Activated CD8-positive, alpha-beta T cell treated with anti-CD3 and anti-CD28 coated beads for 36 hours (primary cell): ENCODE data around the gene COL8A1. TPM values are rescaled to one million over a fixed set of nuclear protein-coding genes. Genes with fewer than 3 reads are reported as not detected.

Experiments
- ATAC-seq: fragments of 200-7000 bp; cut with Tn5 transposase; one replicate; pipeline ENCODE4 v1.10.0; 2021; ENCODE audit warnings: mild to moderate bottlenecking, moderate library complexity
- CTCF ChIA-PET: fragments of 350-600 bp; sonication (Branson Sonifier 250); formaldehyde crosslinking; loops from one replicate; lab custom pipeline; 2021; ENCODE audit warnings: antibody characterized with exemption; lab: Charles Lee
- POLR2A ChIA-PET: fragments of 350-600 bp; sonication (Branson Sonifier 250); formaldehyde crosslinking; loops from one replicate; lab custom pipeline; 2021; ENCODE audit warnings: antibody characterized with exemption; lab: Charles Lee
- DNase-seq: peaks from one replicate; pipeline ENCODE4 v3.0.0-alpha.2; 2020
- H3K27ac Mint-ChIP-seq: one replicate; pipeline ENCODE4 v1.8.0; 2021; ENCODE audit warnings: mild to moderate bottlenecking, mixed read lengths
- H3K27me3 Mint-ChIP-seq: one replicate; pipeline ENCODE4 v1.8.0; 2021; ENCODE audit warnings: mixed read lengths
- H3K36me3 Mint-ChIP-seq: one replicate; pipeline ENCODE4 v1.8.0; 2021; ENCODE audit warnings: low read depth, mixed read lengths
- H3K4me1 Mint-ChIP-seq: one replicate; pipeline ENCODE4 v1.8.0; 2021; ENCODE audit warnings: low read depth, mixed read lengths
- H3K4me3 Mint-ChIP-seq: one replicate; pipeline ENCODE4 v1.8.0; 2021; ENCODE audit warnings: mild to moderate bottlenecking, moderate library complexity, mixed read lengths
- H3K9me3 Mint-ChIP-seq: one replicate; pipeline ENCODE4 v1.8.0; 2021; ENCODE audit warnings: mixed read lengths
- intact Hi-C: fragments of 100-400 bp; cut with micrococcal nuclease; formaldehyde crosslinking; loops from one replicate; pipeline ENCODE4 v1.10.0; 2022
- total RNA-seq, 2 experiments: library from RNA; stranded (reverse); gene quantifications; one replicate each; pipeline ENCODE4 v1.2.3, GENCODE V29; 2021
- TF ChIP-seq, protein P1 (sequence below): fragments of 200-600 bp; IDR thresholded peaks from one replicate; pipeline ENCODE4 v1.8.0; 2022; ENCODE audit warnings: antibody characterized with exemption, mild to moderate bottlenecking

The COL8A1 gene
- total RNA-seq, 2 experiments from 2014 or later, result not detected

- no peaks in the 10 kb centered on the region for H3K4me1 Mint-ChIP-seq
- CTCF ChIA-PET, result no interaction called here
Measured at GRCh38 chr3:99700631-99701268, 62.4 kb downstream of the COL8A1 start.

GRCh38 chr3:99702953-99703943 lies 64.9 kb downstream of the COL8A1 start:
- DNase-seq (no peak), ATAC-seq (no peak)
- Mint-ChIP-seq H3K4me1 (no peaks in the 10 kb centered on the region), H3K27me3 (peaks cover 3% of the 10 kb centered on the region), H3K36me3 (no peaks in the 10 kb centered on the region), H3K9me3 (no peaks in the 10 kb centered on the region), H3K27ac (no peak overlapping the region), H3K4me3 (no peak overlapping the region)
- ChIA-PET POLR2A (no interaction called here), CTCF (interaction anchor here (0.8 kb wide), 1 partner anchor 15 kb away, joined by 3 read pairs; no protein-coding TSS in a partner anchor)
- intact Hi-C loops, result no loop called here
- TF ChIP-seq, protein P1, sequence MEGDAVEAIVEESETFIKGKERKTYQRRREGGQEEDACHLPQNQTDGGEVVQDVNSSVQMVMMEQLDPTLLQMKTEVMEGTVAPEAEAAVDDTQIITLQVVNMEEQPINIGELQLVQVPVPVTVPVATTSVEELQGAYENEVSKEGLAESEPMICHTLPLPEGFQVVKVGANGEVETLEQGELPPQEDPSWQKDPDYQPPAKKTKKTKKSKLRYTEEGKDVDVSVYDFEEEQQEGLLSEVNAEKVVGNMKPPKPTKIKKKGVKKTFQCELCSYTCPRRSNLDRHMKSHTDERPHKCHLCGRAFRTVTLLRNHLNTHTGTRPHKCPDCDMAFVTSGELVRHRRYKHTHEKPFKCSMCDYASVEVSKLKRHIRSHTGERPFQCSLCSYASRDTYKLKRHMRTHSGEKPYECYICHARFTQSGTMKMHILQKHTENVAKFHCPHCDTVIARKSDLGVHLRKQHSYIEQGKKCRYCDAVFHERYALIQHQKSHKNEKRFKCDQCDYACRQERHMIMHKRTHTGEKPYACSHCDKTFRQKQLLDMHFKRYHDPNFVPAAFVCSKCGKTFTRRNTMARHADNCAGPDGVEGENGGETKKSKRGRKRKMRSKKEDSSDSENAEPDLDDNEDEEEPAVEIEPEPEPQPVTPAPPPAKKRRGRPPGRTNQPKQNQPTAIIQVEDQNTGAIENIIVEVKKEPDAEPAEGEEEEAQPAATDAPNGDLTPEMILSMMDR, result no peak

More at GRCh38 chr3:99700631-99701268, 62.4 kb downstream of the COL8A1 start:
- peaks cover 3% of the 10 kb centered on the region for H3K27me3 Mint-ChIP-seq
- no peak overlapping the region for H3K27ac Mint-ChIP-seq
- no peaks in the 10 kb centered on the region for H3K9me3 Mint-ChIP-seq
- ATAC-seq (no peak), DNase-seq (no peak)
- POLR2A ChIA-PET, result interaction anchor here (0.7 kb wide), 1 partner anchor 145 kb away, joined by 3 read pairs; no protein-coding TSS in a partner anchor
- no peak overlapping the region for H3K4me3 Mint-ChIP-seq
- intact Hi-C loops, result no loop called here
- H3K36me3 Mint-ChIP-seq, result no peaks in the 10 kb centered on the region
- TF ChIP-seq, protein P1, result no peak

DNA sequence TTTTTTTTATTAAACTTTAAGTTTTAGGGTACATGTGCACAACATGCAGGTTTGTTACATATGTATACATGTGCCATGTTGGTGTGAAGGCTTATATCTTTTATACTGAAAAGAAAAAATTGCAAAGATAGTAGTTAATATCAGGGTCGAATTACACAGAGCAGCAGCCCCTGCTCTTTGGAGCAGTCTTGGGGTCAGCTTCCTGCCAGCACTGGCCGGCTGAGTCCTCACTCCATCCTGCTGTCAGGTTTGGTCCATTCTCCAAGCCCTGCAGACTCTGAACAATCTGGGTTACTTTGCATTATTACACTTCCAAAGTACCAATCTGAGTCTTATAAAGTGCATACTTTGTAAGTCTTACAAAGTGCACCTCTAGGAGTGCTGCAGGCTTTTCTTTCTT lies 66.0 kb downstream of the COL8A1 start:
- no peaks in the 10 kb centered on the region for H3K27me3 Mint-ChIP-seq
- H3K4me3 Mint-ChIP-seq, result no peak overlapping the region
- TF ChIP-seq, protein P1, result no peak
- no peaks in the 10 kb centered on the region for H3K36me3 Mint-ChIP-seq
- H3K27ac Mint-ChIP-seq, result no peak overlapping the region
- intact Hi-C loops, result no loop called here
- no peaks in the 10 kb centered on the region for H3K4me1 Mint-ChIP-seq
- no peak for DNase-seq
- ChIA-PET CTCF (interaction anchor here (0.8 kb wide), 1 partner anchor 17 kb away, joined by 3 read pairs; no protein-coding TSS in a partner anchor), POLR2A (no interaction called here)
- no peak for ATAC-seq
- no peaks in the 10 kb centered on the region for H3K9me3 Mint-ChIP-seq

GRCh38 chr3:99706410-99706809 lies 68.0 kb downstream of the COL8A1 start:
- Mint-ChIP-seq H3K4me1 (no peaks in the 10 kb centered on the region), H3K4me3 (no peak overlapping the region), H3K9me3 (no peaks in the 10 kb centered on the region), H3K27ac (no peak overlapping the region), H3K27me3 (no peaks in the 10 kb centered on the region), H3K36me3 (no peaks in the 10 kb centered on the region)
- TF ChIP-seq, protein P1, result no peak
- DNase-seq (no peak), ATAC-seq (no peak)
- intact Hi-C loops, result no loop called here
- ChIA-PET CTCF (no interaction called here), POLR2A (no interaction called here)
